Measurements from ENCODE around the gene CIAO3.

- TF ChIP-seq NR2C2 (IDR thresholded peaks at IDR 0.05; ENCODE audit: borderline replicate concordance, control insufficient read depth, insufficient read length, low read depth): no peak
- no peak for TF ChIP-seq TAF1 (IDR thresholded peaks at IDR 0.05; ENCODE audit: borderline replicate concordance, low read depth, low read length)
- TF ChIP-seq EGR1 (IDR thresholded peaks at IDR 0.05; ENCODE audit: borderline replicate concordance in 1 of 2, low read depth in 2 of 2, low read length in 2 of 2): no peak
- TF ChIP-seq POLR2AphosphoS5 (IDR thresholded peaks at IDR 0.05; ENCODE audit: low read length): no peak
- TF ChIP-seq CTCF (IDR thresholded peaks at IDR 0.05 in 2 of 3, conservative IDR thresholded peaks at IDR 0.05 in 1 of 3; ENCODE audit: control insufficient read depth in 2 of 3, extremely low read depth in 1 of 3, insufficient read depth in 1 of 3, low read depth in 3 of 3, low read length in 3 of 3): no peak
- TF ChIP-seq WRNIP1 (IDR thresholded peaks at IDR 0.05; ENCODE audit: borderline replicate concordance, low read depth, low read length): no peak
- no peak for TF ChIP-seq RFX5 (IDR thresholded peaks at IDR 0.05; ENCODE audit: low read depth, low read length)
- no peak for TF ChIP-seq NFXL1 (IDR thresholded peaks at IDR 0.05; ENCODE audit: borderline replicate concordance)
- TF ChIP-seq POLR2A (IDR thresholded peaks at IDR 0.05; ENCODE audit: low read depth, low read length): no peak
- no peak for TF ChIP-seq SP1 (IDR thresholded peaks at IDR 0.05; ENCODE audit: low read depth, low read length)
- TF ChIP-seq POU2F2 (IDR thresholded peaks at IDR 0.05; ENCODE audit: borderline replicate concordance, low read depth, low read length): no peak
- TF ChIP-seq ASH2L (IDR thresholded peaks at IDR 0.05; ENCODE audit: borderline replicate concordance, low read depth): no peak
- TF ChIP-seq PBX3 (IDR thresholded peaks at IDR 0.05; ENCODE audit: insufficient replicate concordance, low read depth, low read length): no peak
- TF ChIP-seq MAX (IDR thresholded peaks at IDR 0.05; ENCODE audit: low read depth, low read length): no peak
These were observed 48.3 kb downstream of the CIAO3 start for GRCh38 chr16:692356-693108.

All from GM12878 (cell line).